HEK293 (cell line): ENCODE data around the gene GALNT13.

Experiments
- CTCF ChIA-PET: fragments of 350-600 bp; formaldehyde crosslinking; extraction: SDS; loops from one replicate; lab custom pipeline; 2021; ENCODE audit warnings: antibody characterized with exemption; lab: Yijun Ruan, JAX
- POLR2A ChIA-PET: fragments of 300-600 bp; formaldehyde crosslinking; extraction: SDS; loops from one replicate; lab custom pipeline; 2020; ENCODE audit warnings: antibody characterized with exemption, inconsistent platforms; lab: Yijun Ruan, JAX
- H3K27ac ChIP-seq: fragments of 200-500 bp; sonication (Bioruptor generic); 2 replicates; pipeline ENCODE4 v1.5.1; 2014; ENCODE audit warnings: low read depth, low read length, control low read depth, inconsistent platforms; ENCODE audit errors: extremely low read depth
- H3K36me3 ChIP-seq, 2 experiments: fragments of 200-500 bp in 1 of 2; sonication (Bioruptor generic) in 1 of 2; 1 replicate in 1 of 2; 2 replicates in 1 of 2; pipeline ENCODE4 v1.5.1; 2014 to 2017; ENCODE audit warnings: inconsistent platforms in 2 of 2, low read length in 2 of 2; ENCODE audit not compliant: control insufficient read depth in 2 of 2, insufficient read depth in 1 of 2
- H3K4me1 ChIP-seq: fragments of 200-500 bp; sonication (Bioruptor generic); 2 replicates; pipeline ENCODE4 v1.5.1; 2014; ENCODE audit warnings: mild to moderate bottlenecking, low read length, inconsistent platforms; ENCODE audit not compliant: control insufficient read depth, insufficient read depth
- H3K4me3 ChIP-seq: 2 replicates; pipeline ENCODE4 v1.5.1; 2011; ENCODE audit warnings: low read depth, mild to moderate bottlenecking, control low read depth, low read length, moderate library complexity
- H3K9me3 ChIP-seq: fragments of 200-500 bp; sonication (Bioruptor generic); 2 replicates; pipeline ENCODE4 v1.5.1; 2014; ENCODE audit warnings: low read depth, low read length, inconsistent platforms; ENCODE audit not compliant: control insufficient read depth, insufficient read depth
- HOXD13 ChIP-seq: sonication (generic); formaldehyde crosslinking; IDR thresholded peaks from 2 replicates; pipeline ENCODE4 v1.8.0; 2022; ENCODE audit warnings: missing genetic modification reagents, borderline replicate concordance
- KLF8 ChIP-seq: fragments of 450-650 bp; formaldehyde crosslinking; IDR thresholded peaks from 2 replicates; pipeline ENCODE4 v1.5.1; 2016; ENCODE audit warnings: missing biosample characterization, missing genetic modification characterization
- REPIN1 ChIP-seq: fragments of 450-650 bp; formaldehyde crosslinking; IDR thresholded peaks from 2 replicates; pipeline ENCODE4 v1.5.1; 2017; ENCODE audit warnings: missing biosample characterization, missing genetic modification characterization, low read depth
- SCRT2 ChIP-seq: fragments of 450-650 bp; formaldehyde crosslinking; IDR thresholded peaks from 2 replicates; pipeline ENCODE4 v1.5.1; 2016; ENCODE audit warnings: missing biosample characterization, missing genetic modification characterization
- TCF7L2 ChIP-seq: IDR thresholded peaks from 2 replicates; pipeline ENCODE4 v1.6.1; 2011; ENCODE audit warnings: low read depth, mild to moderate bottlenecking, inconsistent platforms, low read length, moderate library complexity, borderline replicate concordance
- ZBTB17 ChIP-seq: fragments of 450-650 bp; formaldehyde crosslinking; IDR thresholded peaks from 2 replicates; pipeline ENCODE4 v1.5.1; 2016; ENCODE audit warnings: missing biosample characterization, missing genetic modification characterization
- ZBTB7A ChIP-seq: fragments of 450-650 bp; formaldehyde crosslinking; IDR thresholded peaks from 2 replicates; pipeline ENCODE4 v1.5.1; 2016; ENCODE audit warnings: low read depth, missing biosample characterization, missing genetic modification characterization
- ZNF132 ChIP-seq: fragments of 450-650 bp; formaldehyde crosslinking; IDR thresholded peaks from 2 replicates; pipeline ENCODE4 v1.5.1; 2017; ENCODE audit warnings: missing biosample characterization, missing genetic modification characterization, borderline replicate concordance
- ZNF184 ChIP-seq: fragments of 450-650 bp; IDR thresholded peaks from 2 replicates; pipeline ENCODE4 v1.5.1; 2018; ENCODE audit warnings: missing biosample characterization, mild to moderate bottlenecking, missing genetic modification characterization
- ZNF202 ChIP-seq: fragments of 450-650 bp; formaldehyde crosslinking; IDR thresholded peaks from 2 replicates; pipeline ENCODE4 v1.5.1; 2016; ENCODE audit warnings: missing biosample characterization, missing genetic modification characterization, borderline replicate concordance
- ZNF23 ChIP-seq: fragments of 450-650 bp; formaldehyde crosslinking; IDR thresholded peaks from 2 replicates; pipeline ENCODE4 v1.5.1; 2016; ENCODE audit warnings: missing biosample characterization, missing genetic modification characterization, borderline replicate concordance
- ZNF354C ChIP-seq: fragments of 450-650 bp; formaldehyde crosslinking; IDR thresholded peaks from 2 replicates; pipeline ENCODE4 v1.5.1; 2016; ENCODE audit warnings: missing biosample characterization, missing genetic modification characterization, low read depth, borderline replicate concordance
- ZNF426 ChIP-seq: fragments of 450-650 bp; formaldehyde crosslinking; IDR thresholded peaks from 2 replicates; pipeline ENCODE4 v1.5.1; 2017; ENCODE audit warnings: missing biosample characterization, missing genetic modification characterization, mild to moderate bottlenecking, inconsistent platforms, moderate library complexity
- ZNF510 ChIP-seq: fragments of 450-650 bp; formaldehyde crosslinking; IDR thresholded peaks from 2 replicates; pipeline ENCODE4 v1.5.1; 2018; ENCODE audit warnings: mild to moderate bottlenecking, missing genetic modification characterization, missing biosample characterization; ENCODE audit not compliant: insufficient replicate concordance
- ZNF521 ChIP-seq: fragments of 450-650 bp; formaldehyde crosslinking; IDR thresholded peaks from 2 replicates; pipeline ENCODE4 v1.5.1; 2017; ENCODE audit warnings: missing biosample characterization, mild to moderate bottlenecking, missing genetic modification characterization
- ZNF571 ChIP-seq: fragments of 450-650 bp; formaldehyde crosslinking; IDR thresholded peaks from 2 replicates; pipeline ENCODE4 v1.5.0; 2017; ENCODE audit warnings: missing biosample characterization, missing genetic modification characterization
- ZNF585B ChIP-seq: fragments of 450-650 bp; formaldehyde crosslinking; IDR thresholded peaks from 2 replicates; pipeline ENCODE4 v1.5.1; 2016; ENCODE audit warnings: missing biosample characterization, missing genetic modification characterization
- ZNF596 ChIP-seq: fragments of 450-650 bp; IDR thresholded peaks from 2 replicates; pipeline ENCODE4 v1.5.0; 2018; ENCODE audit warnings: missing biosample characterization, mild to moderate bottlenecking, missing genetic modification characterization, moderate library complexity
- ZNF707 ChIP-seq: fragments of 450-650 bp; formaldehyde crosslinking; IDR thresholded peaks from 2 replicates; pipeline ENCODE4 v1.5.1; 2016; ENCODE audit warnings: missing biosample characterization, missing genetic modification characterization
- ZNF776 ChIP-seq: fragments of 450-650 bp; formaldehyde crosslinking; IDR thresholded peaks from 2 replicates; pipeline ENCODE4 v1.5.0; 2017; ENCODE audit warnings: missing biosample characterization, missing genetic modification characterization, borderline replicate concordance
- ZXDB ChIP-seq: fragments of 450-650 bp; formaldehyde crosslinking; IDR thresholded peaks from 2 replicates; pipeline ENCODE4 v1.5.1; 2016; ENCODE audit warnings: missing biosample characterization, missing genetic modification characterization
- TF ChIP-seq, protein P1 (sequence below): fragments of 450-650 bp; formaldehyde crosslinking; IDR thresholded peaks from 2 replicates; pipeline ENCODE4 v1.5.1; 2017; ENCODE audit warnings: missing biosample characterization, missing genetic modification characterization
- TF ChIP-seq, protein P2 (sequence below): fragments of 450-650 bp; formaldehyde crosslinking; IDR thresholded peaks from 2 replicates; pipeline ENCODE4 v1.5.1; 2016; ENCODE audit warnings: missing biosample characterization, missing genetic modification characterization, borderline replicate concordance
- TF ChIP-seq, protein P3 (sequence below): fragments of 450-650 bp; formaldehyde crosslinking; IDR thresholded peaks from 2 replicates; pipeline ENCODE4 v1.5.1; 2017; ENCODE audit warnings: missing biosample characterization, missing genetic modification characterization
- TF ChIP-seq, protein P4 (sequence below): fragments of 450-650 bp; formaldehyde crosslinking; IDR thresholded peaks from 2 replicates; pipeline ENCODE4 v1.5.1; 2017; ENCODE audit warnings: missing biosample characterization, missing genetic modification characterization
- TF ChIP-seq, protein P5 (sequence below): fragments of 450-650 bp; formaldehyde crosslinking; conservative IDR thresholded peaks from 2 replicates; pipeline ENCODE4 v1.5.1; 2016; ENCODE audit warnings: low read depth, missing biosample characterization, missing genetic modification characterization

GALNT13 gene

DNA sequence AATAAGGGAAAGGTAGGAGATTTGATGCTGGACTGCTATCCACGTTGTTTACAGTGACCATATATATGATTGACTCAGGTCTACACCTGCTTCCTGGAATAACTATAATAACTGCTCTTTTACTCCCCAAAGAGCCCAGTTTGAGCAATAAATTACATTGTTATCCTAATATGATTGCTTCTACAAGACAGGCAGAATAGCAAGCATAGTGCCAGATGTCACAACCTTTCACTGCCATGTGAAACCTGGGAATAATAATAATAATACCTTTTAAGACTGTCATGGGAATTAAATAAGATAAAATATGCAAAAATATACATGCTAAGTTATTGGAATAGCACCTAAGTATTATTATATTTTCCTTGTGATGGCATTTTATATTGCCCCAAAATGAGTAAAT is 298.7 kb downstream of the GALNT13 start:
- no peak overlapping the region for H3K27ac ChIP-seq
- H3K36me3 ChIP-seq, result no peaks in the 10 kb centered on the region
- no peaks in the 10 kb centered on the region for H3K9me3 ChIP-seq
- no peaks in the 10 kb centered on the region for H3K4me1 ChIP-seq
- H3K4me3 ChIP-seq, result no peak overlapping the region
- TF ChIP-seq ZNF23 (tag by site-specific recombination), result no peak
- no peak for TF ChIP-seq ZXDB (tag by site-specific recombination)
- no peak for TF ChIP-seq ZNF707 (tag by site-specific recombination)
- TF ChIP-seq, protein P1, sequence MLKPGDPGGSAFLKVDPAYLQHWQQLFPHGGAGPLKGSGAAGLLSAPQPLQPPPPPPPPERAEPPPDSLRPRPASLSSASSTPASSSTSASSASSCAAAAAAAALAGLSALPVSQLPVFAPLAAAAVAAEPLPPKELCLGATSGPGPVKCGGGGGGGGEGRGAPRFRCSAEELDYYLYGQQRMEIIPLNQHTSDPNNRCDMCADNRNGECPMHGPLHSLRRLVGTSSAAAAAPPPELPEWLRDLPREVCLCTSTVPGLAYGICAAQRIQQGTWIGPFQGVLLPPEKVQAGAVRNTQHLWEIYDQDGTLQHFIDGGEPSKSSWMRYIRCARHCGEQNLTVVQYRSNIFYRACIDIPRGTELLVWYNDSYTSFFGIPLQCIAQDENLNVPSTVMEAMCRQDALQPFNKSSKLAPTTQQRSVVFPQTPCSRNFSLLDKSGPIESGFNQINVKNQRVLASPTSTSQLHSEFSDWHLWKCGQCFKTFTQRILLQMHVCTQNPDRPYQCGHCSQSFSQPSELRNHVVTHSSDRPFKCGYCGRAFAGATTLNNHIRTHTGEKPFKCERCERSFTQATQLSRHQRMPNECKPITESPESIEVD (tag by site-specific recombination), result no peak
- TF ChIP-seq, protein P2, sequence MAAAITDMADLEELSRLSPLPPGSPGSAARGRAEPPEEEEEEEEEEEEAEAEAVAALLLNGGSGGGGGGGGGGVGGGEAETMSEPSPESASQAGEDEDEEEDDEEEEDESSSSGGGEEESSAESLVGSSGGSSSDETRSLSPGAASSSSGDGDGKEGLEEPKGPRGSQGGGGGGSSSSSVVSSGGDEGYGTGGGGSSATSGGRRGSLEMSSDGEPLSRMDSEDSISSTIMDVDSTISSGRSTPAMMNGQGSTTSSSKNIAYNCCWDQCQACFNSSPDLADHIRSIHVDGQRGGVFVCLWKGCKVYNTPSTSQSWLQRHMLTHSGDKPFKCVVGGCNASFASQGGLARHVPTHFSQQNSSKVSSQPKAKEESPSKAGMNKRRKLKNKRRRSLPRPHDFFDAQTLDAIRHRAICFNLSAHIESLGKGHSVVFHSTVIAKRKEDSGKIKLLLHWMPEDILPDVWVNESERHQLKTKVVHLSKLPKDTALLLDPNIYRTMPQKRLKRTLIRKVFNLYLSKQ, result no peak
- TF ChIP-seq REPIN1 (tag by site-specific recombination), result no peak
- no peak for TF ChIP-seq ZNF202
- TF ChIP-seq ZNF776 (tag by site-specific recombination), result no peak
- TF ChIP-seq, protein P3, sequence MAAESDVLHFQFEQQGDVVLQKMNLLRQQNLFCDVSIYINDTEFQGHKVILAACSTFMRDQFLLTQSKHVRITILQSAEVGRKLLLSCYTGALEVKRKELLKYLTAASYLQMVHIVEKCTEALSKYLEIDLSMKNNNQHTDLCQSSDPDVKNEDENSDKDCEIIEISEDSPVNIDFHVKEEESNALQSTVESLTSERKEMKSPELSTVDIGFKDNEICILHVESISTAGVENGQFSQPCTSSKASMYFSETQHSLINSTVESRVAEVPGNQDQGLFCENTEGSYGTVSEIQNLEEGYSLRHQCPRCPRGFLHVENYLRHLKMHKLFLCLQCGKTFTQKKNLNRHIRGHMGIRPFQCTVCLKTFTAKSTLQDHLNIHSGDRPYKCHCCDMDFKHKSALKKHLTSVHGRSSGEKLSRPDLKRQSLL (tag by site-specific recombination), result no peak
- TF ChIP-seq ZNF596 (tag by site-specific recombination), result no peak
- TF ChIP-seq ZNF571 (tag by site-specific recombination), result no peak
- no peak for TF ChIP-seq ZNF184
- CTCF ChIA-PET, result no interaction called here
- POLR2A ChIA-PET, result no interaction called here

DNA sequence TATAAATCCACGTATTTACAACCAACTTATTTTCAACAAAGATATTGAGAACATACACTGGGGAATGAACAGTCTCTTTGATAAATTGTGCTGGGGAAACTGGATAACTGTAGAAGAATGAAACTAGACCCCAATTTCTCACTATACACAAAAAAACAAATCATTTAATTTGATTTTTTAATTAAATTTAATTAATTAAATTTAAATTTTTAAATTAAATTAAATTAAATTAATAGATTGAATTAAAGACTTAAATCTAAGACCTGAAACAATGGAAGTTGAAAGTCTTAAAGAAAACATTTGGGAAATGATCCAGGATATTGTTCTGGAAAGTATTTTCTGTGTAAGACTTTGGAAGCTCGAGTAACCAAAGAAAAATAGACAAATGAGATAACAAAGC is 301.4 kb downstream of the GALNT13 start:
- Histone ChIP-seq H3K9me3 (no peaks in the 10 kb centered on the region), H3K27ac (no peak overlapping the region), H3K4me1 (no peaks in the 10 kb centered on the region), H3K4me3 (no peak overlapping the region), H3K36me3 (no peaks in the 10 kb centered on the region)
- POLR2A ChIA-PET, result no interaction called here
- no peak for TF ChIP-seq ZNF585B (tag by site-specific recombination)
- TF ChIP-seq, protein P4, sequence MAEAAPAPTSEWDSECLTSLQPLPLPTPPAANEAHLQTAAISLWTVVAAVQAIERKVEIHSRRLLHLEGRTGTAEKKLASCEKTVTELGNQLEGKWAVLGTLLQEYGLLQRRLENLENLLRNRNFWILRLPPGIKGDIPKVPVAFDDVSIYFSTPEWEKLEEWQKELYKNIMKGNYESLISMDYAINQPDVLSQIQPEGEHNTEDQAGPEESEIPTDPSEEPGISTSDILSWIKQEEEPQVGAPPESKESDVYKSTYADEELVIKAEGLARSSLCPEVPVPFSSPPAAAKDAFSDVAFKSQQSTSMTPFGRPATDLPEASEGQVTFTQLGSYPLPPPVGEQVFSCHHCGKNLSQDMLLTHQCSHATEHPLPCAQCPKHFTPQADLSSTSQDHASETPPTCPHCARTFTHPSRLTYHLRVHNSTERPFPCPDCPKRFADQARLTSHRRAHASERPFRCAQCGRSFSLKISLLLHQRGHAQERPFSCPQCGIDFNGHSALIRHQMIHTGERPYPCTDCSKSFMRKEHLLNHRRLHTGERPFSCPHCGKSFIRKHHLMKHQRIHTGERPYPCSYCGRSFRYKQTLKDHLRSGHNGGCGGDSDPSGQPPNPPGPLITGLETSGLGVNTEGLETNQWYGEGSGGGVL, result no peak
- TF ChIP-seq ZNF521 (tag by site-specific recombination), result no peak
- no peak for TF ChIP-seq HOXD13
- no peak for TF ChIP-seq ZBTB17 (tag by site-specific recombination)
- TF ChIP-seq SCRT2 (tag by site-specific recombination), result no peak
- no peak for TF ChIP-seq ZNF132 (tag by site-specific recombination)
- TF ChIP-seq KLF8, result no peak
- no peak for TF ChIP-seq ZBTB7A (tag by site-specific recombination)
- TF ChIP-seq ZNF510 (tag by site-specific recombination), result no peak
- TF ChIP-seq, protein P5, sequence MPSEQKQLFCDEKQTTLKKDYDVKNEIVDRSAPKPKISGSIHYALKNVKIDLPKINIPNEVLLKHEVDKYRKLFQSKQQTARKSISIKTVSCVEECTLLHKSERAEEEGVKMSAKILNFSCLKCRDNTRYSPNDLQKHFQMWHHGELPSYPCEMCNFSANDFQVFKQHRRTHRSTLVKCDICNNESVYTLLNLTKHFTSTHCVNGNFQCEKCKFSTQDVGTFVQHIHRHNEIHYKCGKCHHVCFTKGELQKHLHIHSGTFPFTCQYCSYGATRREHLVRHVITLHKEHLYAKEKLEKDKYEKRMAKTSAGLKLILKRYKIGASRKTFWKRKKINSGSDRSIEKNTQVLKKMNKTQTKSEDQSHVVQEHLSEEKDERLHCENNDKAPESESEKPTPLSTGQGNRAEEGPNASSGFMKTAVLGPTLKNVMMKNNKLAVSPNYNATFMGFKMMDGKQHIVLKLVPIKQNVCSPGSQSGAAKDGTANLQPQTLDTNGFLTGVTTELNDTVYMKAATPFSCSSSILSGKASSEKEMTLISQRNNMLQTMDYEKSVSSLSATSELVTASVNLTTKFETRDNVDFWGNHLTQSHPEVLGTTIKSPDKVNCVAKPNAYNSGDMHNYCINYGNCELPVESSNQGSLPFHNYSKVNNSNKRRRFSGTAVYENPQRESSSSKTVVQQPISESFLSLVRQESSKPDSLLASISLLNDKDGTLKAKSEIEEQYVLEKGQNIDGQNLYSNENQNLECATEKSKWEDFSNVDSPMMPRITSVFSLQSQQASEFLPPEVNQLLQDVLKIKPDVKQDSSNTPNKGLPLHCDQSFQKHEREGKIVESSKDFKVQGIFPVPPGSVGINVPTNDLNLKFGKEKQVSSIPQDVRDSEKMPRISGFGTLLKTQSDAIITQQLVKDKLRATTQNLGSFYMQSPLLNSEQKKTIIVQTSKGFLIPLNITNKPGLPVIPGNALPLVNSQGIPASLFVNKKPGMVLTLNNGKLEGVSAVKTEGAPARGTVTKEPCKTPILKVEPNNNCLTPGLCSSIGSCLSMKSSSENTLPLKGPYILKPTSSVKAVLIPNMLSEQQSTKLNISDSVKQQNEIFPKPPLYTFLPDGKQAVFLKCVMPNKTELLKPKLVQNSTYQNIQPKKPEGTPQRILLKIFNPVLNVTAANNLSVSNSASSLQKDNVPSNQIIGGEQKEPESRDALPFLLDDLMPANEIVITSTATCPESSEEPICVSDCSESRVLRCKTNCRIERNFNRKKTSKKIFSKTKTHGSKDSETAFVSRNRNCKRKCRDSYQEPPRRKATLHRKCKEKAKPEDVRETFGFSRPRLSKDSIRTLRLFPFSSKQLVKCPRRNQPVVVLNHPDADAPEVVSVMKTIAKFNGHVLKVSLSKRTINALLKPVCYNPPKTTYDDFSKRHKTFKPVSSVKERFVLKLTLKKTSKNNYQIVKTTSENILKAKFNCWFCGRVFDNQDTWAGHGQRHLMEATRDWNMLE (tag by site-specific recombination), result no peak
- TF ChIP-seq TCF7L2, result no peak
- no peak for TF ChIP-seq ZNF426
- no peak for TF ChIP-seq ZNF571 (tag by site-specific recombination)
- no peak for TF ChIP-seq ZNF354C (tag by site-specific recombination)
- CTCF ChIA-PET, result no interaction called here
